ENCODE measurements around the gene SH2D2A. TPM values are rescaled to one million over a fixed set of nuclear protein-coding genes. Genes with fewer than 3 reads are reported as not detected.
A peak's percentile ranks its signal among the peaks of the same experiment; 100 is the strongest.

SH2D2A gene
- polyA plus RNA-seq, 1 of the 3 experiments (the other 2 are of a cell fraction): not detected

- WGBS (ENCODE audit: low lambda C conversion rate): 60% methylated on average over 8 of the region's 8 CpGs
- Histone ChIP-seq H2AFZ (ENCODE audit: low read depth) (no peak overlapping the region), H3K36me3 (replicated peaks in 1 of 2; ENCODE audit: control insufficient read depth in 1 of 2, insufficient read depth in 2 of 2, low read length in 1 of 2) (no peaks in the 10 kb centered on the region), H4K20me1 (ENCODE audit: insufficient read depth) (no peaks in the 10 kb centered on the region), H3K9me2 (no peaks in the 10 kb centered on the region), H3K4me1 (ENCODE audit: control insufficient read depth in 1 of 2, insufficient read depth in 2 of 2, low read depth in 1 of 2, low read length in 1 of 2) (peaks cover 0 to 42% of the 10 kb centered on the region in 2 experiments; a peak in 2 of 4 replicates), H3K4me2 (no peak overlapping the region), H3K27ac (ENCODE audit: low read depth in 2 of 2, low read length in 1 of 2) (peak overlapping the region in 1 of 2 experiments; percentile 43; a peak in 1 of 4 replicates), H3K9ac (no peak overlapping the region), H3K9me3 (no peaks in the 10 kb centered on the region), H3K27me3 (ENCODE audit: insufficient read depth) (no peaks in the 10 kb centered on the region; the same call in 1 of the 2 replicates), H3F3A (replicated peaks; ENCODE audit: insufficient read depth) (no peaks in the 10 kb centered on the region), H3K4me3 (ENCODE audit: low read depth in 2 of 2, low read length in 1 of 2) (no peak overlapping the region), H3K79me2 (ENCODE audit: insufficient read depth) (no peaks in the 10 kb centered on the region)
- DNase-seq: no peak
- no peak for TF ChIP-seq REST (IDR thresholded peaks at IDR 0.05; ENCODE audit: low read depth, low read length)
- TF ChIP-seq ZBTB33 (IDR thresholded peaks at IDR 0.05; ENCODE audit: borderline replicate concordance, low read depth): no peak
- no peak for TF ChIP-seq MXI1 (IDR thresholded peaks at IDR 0.05; ENCODE audit: low read depth, low read length)
- no peak for TF ChIP-seq YY1 (IDR thresholded peaks at IDR 0.05; ENCODE audit: low read depth)
- no peak for TF ChIP-seq NRF1 (IDR thresholded peaks at IDR 0.05; ENCODE audit: low read depth, low read length)
- no peak for TF ChIP-seq RXRA (IDR thresholded peaks at IDR 0.05; ENCODE audit: borderline replicate concordance, low read depth)
- CTCF ChIA-PET: interaction anchor here (1.1 to 12.8 kb wide), 8 partner anchors 14 to 115 kb away, joined by 4 to 476 read pairs (median 48); partner anchors contain the start of genes INSRR, NTRK1 and PEAR1
- POLR2A ChIA-PET: interaction anchor here (1.3 to 5.8 kb wide), 2 partner anchors 18 to 20 kb away, joined by 4 to 38 read pairs; partner anchors contain the start of genes INSRR and NTRK1
Observed at GRCh38 chr1:156840186-156840897, 23.7 kb upstream of the SH2D2A start.

GRCh38 chr1:156839426-156840109, 22.9 kb upstream of the SH2D2A start:
- H3K27me3 ChIP-seq (ENCODE audit: insufficient read depth): peaks cover 8% of the 10 kb centered on the region; the same call in 1 of the 2 replicates
- H3K4me2 ChIP-seq: no peak overlapping the region
- no peaks in the 10 kb centered on the region for H3K9me3 ChIP-seq
- H3K4me3 ChIP-seq (ENCODE audit: low read depth in 2 of 2, low read length in 1 of 2): no peak overlapping the region
- no peak overlapping the region for H2AFZ ChIP-seq (ENCODE audit: low read depth)
- H3K36me3 ChIP-seq (replicated peaks in 1 of 2; ENCODE audit: control insufficient read depth in 1 of 2, insufficient read depth in 2 of 2, low read length in 1 of 2): no peaks in the 10 kb centered on the region
- no peaks in the 10 kb centered on the region for H4K20me1 ChIP-seq (ENCODE audit: insufficient read depth)
- peaks cover 0 to 50% of the 10 kb centered on the region in 2 experiments; a peak in 2 of 4 replicates for H3K4me1 ChIP-seq (ENCODE audit: control insufficient read depth in 1 of 2, insufficient read depth in 2 of 2, low read depth in 1 of 2, low read length in 1 of 2)
- ChIA-PET POLR2A (interaction anchor here (0.6 to 5.8 kb wide), 11 partner anchors 9 to 53 kb away, joined by 3 to 38 read pairs (median 4); partner anchors contain the start of genes INSRR and NTRK1), CTCF (interaction anchor here (0.8 to 12.8 kb wide), 30 partner anchors 10 to 164 kb away, joined by 3 to 476 read pairs (median 8); partner anchors contain the start of genes INSRR, NTRK1 and PEAR1)
- 40% methylated on average over 9 of the region's 9 CpGs for WGBS (ENCODE audit: low lambda C conversion rate)
- no peak overlapping the region for H3K9ac ChIP-seq
- H3K79me2 ChIP-seq (ENCODE audit: insufficient read depth): no peaks in the 10 kb centered on the region
- no peak for DNase-seq
- no peaks in the 10 kb centered on the region for H3K9me2 ChIP-seq
- H3F3A ChIP-seq (replicated peaks; ENCODE audit: insufficient read depth): no peaks in the 10 kb centered on the region
- TF ChIP-seq RAD21 (IDR thresholded peaks at IDR 0.05; ENCODE audit: low read length) (no peak), GATA2 (CRISPR knock-in tag; IDR thresholded peaks at IDR 0.05) (peak; percentile 57; the same call in 1 of the 2 replicates), EZH2phosphoT487 (IDR thresholded peaks at IDR 0.05; ENCODE audit: borderline replicate concordance, low read depth) (no peak), GABPA (IDR thresholded peaks at IDR 0.05; ENCODE audit: low read depth) (no peak), REST (IDR thresholded peaks at IDR 0.05; ENCODE audit: low read depth, low read length) (no peak), TCF12 (IDR thresholded peaks at IDR 0.05) (no peak)
- H3K27ac ChIP-seq (ENCODE audit: low read depth in 2 of 2, low read length in 1 of 2): peak overlapping the region in 1 of 2 experiments; percentile 43; a peak in 2 of 4 replicates
